Fibroblast of peridontal ligament (primary cell): ENCODE data around the gene RUNX1.
"Not testable (repeated sequence)": the region's sequence is repeated elsewhere in the genome, so short reads cannot be mapped to it uniquely, and the experiment has no call there.

Source experiments
- DNase-seq: peaks from one replicate; pipeline ENCODE4 v3.0.0-alpha.2; 2010; ENCODE audit errors: extremely low read depth

RUNX1 gene

DNA sequence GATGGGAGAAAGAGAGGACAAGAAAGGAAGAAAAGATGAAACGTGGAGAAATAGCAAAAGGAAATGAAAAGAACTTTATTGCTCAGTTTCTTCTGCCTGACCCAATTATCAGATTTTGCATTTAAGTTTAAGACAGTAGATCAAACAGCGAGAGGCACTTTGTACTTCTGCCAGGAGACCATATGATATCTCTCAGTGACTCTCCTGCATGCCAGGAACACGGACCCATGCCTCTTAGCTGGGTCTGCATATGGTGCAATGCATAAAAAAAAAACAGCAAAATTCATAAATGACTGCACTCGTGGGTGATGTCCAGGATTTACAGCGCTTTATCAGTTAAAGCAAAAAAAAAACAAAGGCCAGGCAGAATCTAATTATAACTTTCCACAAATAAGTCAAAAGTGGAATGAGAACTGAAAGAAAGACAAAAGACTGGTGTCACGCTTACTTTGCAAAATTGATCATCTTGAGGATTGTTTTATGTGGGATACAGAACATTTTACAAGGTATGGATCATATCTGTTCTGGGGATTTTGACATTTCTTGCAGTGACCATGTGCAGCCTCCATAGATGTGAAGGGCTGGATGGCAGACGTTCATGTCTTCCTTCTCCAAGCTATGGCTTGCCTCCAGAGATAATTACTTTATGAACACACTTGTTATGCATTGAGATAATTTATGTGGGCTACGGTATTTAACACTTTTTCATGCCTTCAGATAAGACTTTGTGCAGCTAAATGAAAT lies 79.5 kb downstream of the RUNX1 start:
- DNase-seq = no peak

GRCh38 chr21:34968414-34969333 lies 80.4 kb downstream of the RUNX1 start:
- no peak for DNase-seq

DNA sequence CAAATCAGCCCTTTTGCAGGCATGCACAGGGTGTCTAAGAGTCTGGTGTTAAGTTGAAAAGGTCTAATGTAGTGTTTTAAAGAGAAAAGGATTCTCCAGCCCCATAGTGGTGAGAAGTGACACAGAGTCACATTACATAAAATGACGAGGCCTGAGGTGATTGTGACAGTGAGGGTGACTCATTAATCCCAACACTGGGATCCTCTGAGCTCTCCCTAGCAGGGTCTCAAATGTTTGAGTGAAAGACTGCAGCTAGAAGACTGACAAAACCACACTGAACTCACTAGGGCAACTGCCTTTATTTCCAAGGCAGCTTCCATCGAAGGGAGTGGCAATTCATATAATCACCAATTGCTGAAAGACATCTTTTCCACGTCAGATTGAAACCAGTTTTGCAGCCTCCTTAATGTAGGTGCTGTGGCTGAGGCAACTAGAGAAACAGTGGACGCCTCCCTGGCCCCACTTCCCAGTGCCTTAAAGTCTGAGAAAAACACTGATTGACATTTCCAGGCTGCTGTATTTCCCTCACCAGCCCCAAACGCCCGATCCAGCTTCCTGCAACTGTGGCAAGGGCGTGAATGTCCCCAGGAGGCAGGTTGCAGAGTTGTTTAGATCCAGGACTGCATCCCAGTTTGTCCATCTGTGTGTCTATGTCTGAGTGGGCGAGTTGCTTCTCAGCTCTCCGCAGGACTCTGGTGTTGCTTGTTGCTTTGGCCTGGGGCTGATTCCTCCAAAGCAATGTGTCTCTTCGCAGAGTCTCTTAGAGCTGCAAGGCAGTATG lies 81.4 kb downstream of the RUNX1 start:
- DNase-seq = no peak

GRCh38 chr21:34966881-34967280 lies 82.2 kb downstream of the RUNX1 start:
- DNase-seq = not testable (repeated sequence)

DNA sequence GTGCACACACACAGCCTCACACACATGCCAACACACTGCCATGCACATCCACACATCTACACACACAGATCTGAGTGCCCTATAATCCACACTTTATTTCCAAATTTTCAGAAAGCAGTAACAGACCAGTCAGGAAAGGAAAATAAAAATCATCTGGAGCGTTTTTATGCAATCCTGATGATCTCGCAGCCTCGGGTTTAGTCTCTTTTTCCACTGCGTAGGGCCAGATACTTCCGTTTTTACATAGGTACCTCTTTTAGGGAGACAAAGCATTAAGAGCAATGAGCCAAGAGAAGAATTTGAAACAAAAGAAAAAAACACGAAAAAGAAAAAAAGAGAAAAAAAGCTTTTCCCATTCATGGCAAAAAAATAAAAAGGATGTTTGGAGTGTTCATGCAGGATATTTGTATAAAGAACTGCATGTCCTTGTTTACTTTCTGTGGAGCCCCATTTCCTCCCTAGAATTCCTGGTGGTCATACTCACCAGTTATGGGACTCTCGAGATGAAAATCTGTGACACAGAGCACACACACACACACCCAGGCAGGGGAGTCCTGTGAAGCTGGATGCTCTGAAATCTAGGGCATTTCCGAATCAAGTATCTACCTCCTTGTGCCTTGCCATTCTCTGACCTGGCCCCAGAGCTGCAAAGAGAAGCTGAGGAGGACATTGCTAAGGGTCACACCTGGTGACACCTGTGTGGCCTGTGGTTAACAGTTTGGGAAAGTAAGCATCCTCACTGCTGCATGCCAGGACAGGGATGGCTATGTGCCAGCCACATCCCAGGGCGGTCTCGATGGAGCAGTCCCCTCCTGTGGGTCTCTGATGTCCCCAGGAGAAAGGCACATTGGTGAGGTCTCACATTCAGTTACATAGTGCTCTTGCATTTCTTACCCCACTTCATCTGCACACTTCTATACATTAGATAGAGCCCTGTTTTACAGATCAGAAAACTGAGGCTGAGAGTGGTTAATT lies 83.6 kb downstream of the RUNX1 start:
- peak; percentile 53 for DNase-seq

GRCh38 chr21:34962586-34963222 lies 86.4 kb downstream of the RUNX1 start:
- DNase-seq = peak; percentile 19

DNA sequence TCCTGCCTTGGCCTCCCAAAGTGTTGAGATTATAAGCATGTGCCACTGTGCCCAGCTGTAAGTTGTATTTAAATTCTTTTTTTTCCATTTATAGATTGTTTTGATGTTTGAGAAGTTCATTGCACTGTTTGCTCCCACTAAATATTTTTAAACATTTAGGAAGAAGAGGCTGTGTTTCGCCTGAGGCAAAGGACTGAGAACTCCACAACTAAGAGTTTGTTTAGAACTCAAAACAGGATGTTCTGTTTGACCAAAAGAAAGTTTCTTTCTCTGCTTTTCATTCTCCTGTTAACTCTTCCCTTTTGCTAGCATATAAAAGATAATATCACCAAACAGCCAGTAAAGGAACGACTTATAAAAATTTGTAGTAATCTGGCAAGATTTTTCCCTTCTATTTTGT lies 87.0 kb downstream of the RUNX1 start:
- no peak for DNase-seq

- DNase-seq = no peak
These were observed 88.4 kb downstream of the RUNX1 start for GRCh38 chr21:34960687-34961086.

- DNase-seq = no peak
These were observed 89.5 kb downstream of the RUNX1 start for GRCh38 chr21:34959607-34960006.

DNA sequence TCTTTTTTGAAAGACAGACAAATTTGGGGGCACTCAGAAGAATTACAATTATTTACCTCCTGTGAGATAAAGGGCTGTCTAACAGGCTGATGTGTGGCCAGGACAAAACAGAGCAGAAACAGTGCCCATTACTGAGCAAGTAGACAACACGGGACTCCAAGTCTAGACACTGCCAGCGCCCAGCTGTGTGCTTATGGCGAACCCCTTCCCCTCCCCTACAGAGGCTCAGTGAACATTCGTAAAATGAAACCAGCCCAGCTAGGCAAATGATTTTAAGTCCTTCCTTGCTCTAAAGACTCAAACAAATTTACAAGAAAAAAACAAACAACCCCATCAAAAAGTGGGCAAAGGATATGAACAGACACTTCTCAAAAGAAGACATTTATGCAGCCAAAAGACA lies 91.1 kb downstream of the RUNX1 start:
- no peak for DNase-seq

- no peak for DNase-seq
These were observed 92.4 kb downstream of the RUNX1 start for GRCh38 chr21:34956416-34957316.

- DNase-seq = no peak
These were observed 95.2 kb downstream of the RUNX1 start for GRCh38 chr21:34953950-34954349.

DNA sequence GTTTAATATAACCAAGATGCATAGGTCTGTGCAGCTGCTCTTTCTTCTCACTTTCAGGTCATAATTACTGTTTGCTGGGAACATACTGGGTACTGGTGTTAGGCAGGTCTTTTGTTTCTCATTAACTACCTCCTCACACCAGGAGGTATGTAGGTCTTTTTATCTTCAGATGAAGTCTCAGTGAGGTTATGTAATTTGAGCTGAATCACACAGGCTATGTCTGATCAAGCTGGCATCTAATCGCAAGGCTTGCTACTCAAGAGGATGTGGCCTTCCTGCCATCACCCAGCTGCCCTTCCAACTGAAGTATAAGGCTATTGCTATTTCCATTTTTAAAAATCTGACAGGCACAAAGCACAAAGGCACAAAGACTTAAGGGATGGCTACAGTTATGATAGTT lies 96.4 kb downstream of the RUNX1 start:
- DNase-seq = no peak

GRCh38 chr21:34951868-34952267 lies 97.2 kb downstream of the RUNX1 start:
- not testable (repeated sequence) for DNase-seq

DNA sequence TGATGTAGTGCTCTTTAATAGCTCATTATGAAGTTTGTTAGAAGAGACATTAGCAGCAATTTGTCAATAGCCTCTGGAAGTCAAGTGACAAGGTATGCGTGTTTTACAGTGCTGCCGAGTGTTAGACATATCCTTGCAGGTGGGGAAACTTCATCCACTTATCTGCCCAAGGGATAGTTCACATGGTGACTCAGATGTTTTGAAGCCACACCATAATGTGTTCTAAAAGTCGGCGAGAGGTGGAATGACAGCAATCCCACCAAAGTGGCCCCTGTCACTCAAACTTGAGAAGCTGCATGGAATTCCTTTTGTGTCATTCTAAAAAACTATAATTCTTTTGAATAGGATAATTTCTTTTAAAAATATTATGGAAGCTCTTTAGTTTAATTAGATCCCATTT lies 98.1 kb downstream of the RUNX1 start:
- no peak for DNase-seq

- no peak for DNase-seq
These were observed 99.6 kb downstream of the RUNX1 start for GRCh38 chr21:34949499-34949898.

DNA sequence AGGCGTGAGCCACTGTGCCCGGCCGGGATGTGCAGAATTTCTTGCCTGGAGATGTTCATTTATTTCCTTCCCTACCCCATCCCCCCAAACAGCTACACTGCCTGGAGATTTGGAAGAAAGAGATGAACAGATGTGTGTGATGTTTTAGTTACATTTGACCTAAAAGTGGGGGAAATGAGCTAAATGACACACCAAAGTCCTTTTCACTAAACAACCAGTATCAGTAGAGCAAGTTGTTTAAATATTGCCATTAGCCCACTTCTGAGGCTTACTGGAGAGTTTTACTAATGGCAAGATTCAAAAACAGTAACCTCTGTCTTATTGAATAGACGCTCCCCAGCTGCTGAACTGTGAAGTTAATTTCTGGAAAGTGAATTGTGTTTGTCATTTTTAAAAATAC lies 100.1 kb downstream of the RUNX1 start:
- no peak for DNase-seq

- no peak for DNase-seq
These were observed 100.9 kb downstream of the RUNX1 start for GRCh38 chr21:34948157-34948556.

- DNase-seq = peak; percentile 56
These were observed 102.1 kb downstream of the RUNX1 start for GRCh38 chr21:34946916-34947534.
